ENCODE measurements around the gene TRAP1. TPM values are rescaled to one million over a fixed set of nuclear protein-coding genes. Genes with fewer than 3 reads are reported as not detected.

TRAP1 gene
- total RNA-seq, 1 experiment from 2014 or later, result 416 TPM

DNA sequence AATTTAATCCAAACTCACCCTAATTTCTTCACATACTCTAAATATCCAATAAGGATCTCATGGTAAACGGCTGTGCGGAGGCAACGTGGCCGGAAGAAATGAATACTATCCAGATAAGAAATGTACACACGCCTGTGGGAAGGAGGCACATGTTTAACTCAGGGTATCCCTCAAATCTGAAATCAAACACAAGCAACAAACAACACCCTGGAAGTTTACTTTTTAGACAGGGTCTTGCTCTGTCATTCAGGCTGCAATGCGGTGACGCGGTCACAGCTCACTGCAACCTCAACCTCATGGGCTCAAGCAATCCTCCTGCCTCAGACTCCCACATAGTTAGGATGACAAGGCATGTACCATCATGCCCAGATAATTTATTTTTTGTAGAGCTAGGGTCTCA, 21.2 kb upstream of the TRAP1 start:
- POLR2A ChIA-PET, result no interaction called here
- Histone ChIP-seq H3K9me3 (ENCODE audit: control insufficient read depth in 1 of 2, insufficient read depth in 1 of 2, low read depth in 1 of 2, low read length in 2 of 2) (no peaks in the 10 kb centered on the region), H3K4me1 (ENCODE audit: control insufficient read depth in 1 of 2, insufficient read depth in 2 of 2, low read length in 2 of 2) (no peaks in the 10 kb centered on the region), H2AFZ (ENCODE audit: low read depth, low read length, poor library complexity, severe bottlenecking) (no peak overlapping the region), H3K4me2 (ENCODE audit: low read length) (no peak overlapping the region), H3K4me3 (replicated peaks in 1 of 2; ENCODE audit: low read depth in 1 of 2, low read length in 2 of 2) (no peak overlapping the region), H3K27ac (ENCODE audit: low read depth, low read length) (no peak overlapping the region), H4K20me1 (ENCODE audit: insufficient read depth) (no peaks in the 10 kb centered on the region), H3K79me2 (ENCODE audit: insufficient read depth, low read length) (no peaks in the 10 kb centered on the region), H3K36me3 (ENCODE audit: control insufficient read depth in 1 of 2, insufficient read depth in 2 of 2, low read length in 2 of 2) (peaks cover 29 to 35% of the 10 kb centered on the region in 2 experiments; a peak in 3 of 4 replicates), H3K9me2 (ENCODE audit: insufficient read depth) (no peaks in the 10 kb centered on the region), H3K9ac (ENCODE audit: low read length) (no peak overlapping the region), H3K27me3 (ENCODE audit: insufficient read depth, low read length) (no peaks in the 10 kb centered on the region)
- TF ChIP-seq SP1 (IDR thresholded peaks at IDR 0.05; ENCODE audit: low read depth), result no peak
- TF ChIP-seq ELF1 (IDR thresholded peaks at IDR 0.05; ENCODE audit: borderline replicate concordance, low read depth), result no peak
- no peak for TF ChIP-seq CEBPB (IDR thresholded peaks at IDR 0.05; ENCODE audit: low read depth)
- no peak for TF ChIP-seq EZH2phosphoT487 (IDR thresholded peaks at IDR 0.05; ENCODE audit: borderline replicate concordance)
- TF ChIP-seq MAX (IDR thresholded peaks at IDR 0.05), result no peak
- no peak for TF ChIP-seq FOSL1 (IDR thresholded peaks at IDR 0.05; ENCODE audit: low read depth)
- no peak for TF ChIP-seq CBX3 (IDR thresholded peaks at IDR 0.05; ENCODE audit: low read depth)
- TF ChIP-seq SIN3A (IDR thresholded peaks at IDR 0.05; ENCODE audit: low read depth), result no peak
- ATAC-seq (no peak), DNase-seq (ENCODE audit: low read depth, low spot score) (no peak)
- intact Hi-C loops (cut with micrococcal nuclease), result no loop called here
- BruUV-seq (replicated peaks), result no TSS peak
- RAD21 ChIA-PET (ENCODE audit: low non-redundant PET in 1 of 2, low total read pairs in 2 of 2, uncharacterized antibody in 2 of 2, unreplicated experiment in 2 of 2), result no interaction called here
- CTCF ChIA-PET, result no interaction called here

- ChIA-PET POLR2A (no interaction called here), CTCF (no interaction called here), RAD21 (ENCODE audit: low non-redundant PET in 1 of 2, low total read pairs in 2 of 2, uncharacterized antibody in 2 of 2, unreplicated experiment in 2 of 2) (no interaction called here)
- Histone ChIP-seq H3K36me3 (ENCODE audit: control insufficient read depth in 1 of 2, insufficient read depth in 2 of 2, low read length in 2 of 2) (peaks cover 28 to 35% of the 10 kb centered on the region in 2 experiments; a peak in 3 of 4 replicates), H3K9ac (ENCODE audit: low read length) (no peak overlapping the region), H3K27ac (ENCODE audit: low read depth, low read length) (no peak overlapping the region), H3K4me3 (replicated peaks in 1 of 2; ENCODE audit: low read depth in 1 of 2, low read length in 2 of 2) (no peak overlapping the region), H4K20me1 (ENCODE audit: insufficient read depth) (no peaks in the 10 kb centered on the region), H3K27me3 (ENCODE audit: insufficient read depth, low read length) (no peaks in the 10 kb centered on the region), H3K9me3 (ENCODE audit: control insufficient read depth in 1 of 2, insufficient read depth in 1 of 2, low read depth in 1 of 2, low read length in 2 of 2) (no peaks in the 10 kb centered on the region), H3K4me2 (ENCODE audit: low read length) (no peak overlapping the region), H3K9me2 (ENCODE audit: insufficient read depth) (no peaks in the 10 kb centered on the region), H3K4me1 (ENCODE audit: control insufficient read depth in 1 of 2, insufficient read depth in 2 of 2, low read length in 2 of 2) (no peaks in the 10 kb centered on the region), H3K79me2 (ENCODE audit: insufficient read depth, low read length) (no peaks in the 10 kb centered on the region), H2AFZ (ENCODE audit: low read depth, low read length, poor library complexity, severe bottlenecking) (no peak overlapping the region)
- no TSS peak for BruUV-seq (replicated peaks)
- intact Hi-C loops (cut with micrococcal nuclease), result no loop called here
- ATAC-seq, result no peak
- DNase-seq (ENCODE audit: low read depth, low spot score), result no peak
- TF ChIP-seq, protein P1, sequence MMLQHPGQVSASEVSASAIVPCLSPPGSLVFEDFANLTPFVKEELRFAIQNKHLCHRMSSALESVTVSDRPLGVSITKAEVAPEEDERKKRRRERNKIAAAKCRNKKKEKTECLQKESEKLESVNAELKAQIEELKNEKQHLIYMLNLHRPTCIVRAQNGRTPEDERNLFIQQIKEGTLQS (IDR thresholded peaks at IDR 0.05), result no peak
- no peak for TF ChIP-seq CEBPB (IDR thresholded peaks at IDR 0.05; ENCODE audit: low read depth)
- TF ChIP-seq, protein P2, sequence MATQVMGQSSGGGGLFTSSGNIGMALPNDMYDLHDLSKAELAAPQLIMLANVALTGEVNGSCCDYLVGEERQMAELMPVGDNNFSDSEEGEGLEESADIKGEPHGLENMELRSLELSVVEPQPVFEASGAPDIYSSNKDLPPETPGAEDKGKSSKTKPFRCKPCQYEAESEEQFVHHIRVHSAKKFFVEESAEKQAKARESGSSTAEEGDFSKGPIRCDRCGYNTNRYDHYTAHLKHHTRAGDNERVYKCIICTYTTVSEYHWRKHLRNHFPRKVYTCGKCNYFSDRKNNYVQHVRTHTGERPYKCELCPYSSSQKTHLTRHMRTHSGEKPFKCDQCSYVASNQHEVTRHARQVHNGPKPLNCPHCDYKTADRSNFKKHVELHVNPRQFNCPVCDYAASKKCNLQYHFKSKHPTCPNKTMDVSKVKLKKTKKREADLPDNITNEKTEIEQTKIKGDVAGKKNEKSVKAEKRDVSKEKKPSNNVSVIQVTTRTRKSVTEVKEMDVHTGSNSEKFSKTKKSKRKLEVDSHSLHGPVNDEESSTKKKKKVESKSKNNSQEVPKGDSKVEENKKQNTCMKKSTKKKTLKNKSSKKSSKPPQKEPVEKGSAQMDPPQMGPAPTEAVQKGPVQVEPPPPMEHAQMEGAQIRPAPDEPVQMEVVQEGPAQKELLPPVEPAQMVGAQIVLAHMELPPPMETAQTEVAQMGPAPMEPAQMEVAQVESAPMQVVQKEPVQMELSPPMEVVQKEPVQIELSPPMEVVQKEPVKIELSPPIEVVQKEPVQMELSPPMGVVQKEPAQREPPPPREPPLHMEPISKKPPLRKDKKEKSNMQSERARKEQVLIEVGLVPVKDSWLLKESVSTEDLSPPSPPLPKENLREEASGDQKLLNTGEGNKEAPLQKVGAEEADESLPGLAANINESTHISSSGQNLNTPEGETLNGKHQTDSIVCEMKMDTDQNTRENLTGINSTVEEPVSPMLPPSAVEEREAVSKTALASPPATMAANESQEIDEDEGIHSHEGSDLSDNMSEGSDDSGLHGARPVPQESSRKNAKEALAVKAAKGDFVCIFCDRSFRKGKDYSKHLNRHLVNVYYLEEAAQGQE (IDR thresholded peaks at IDR 0.05; ENCODE audit: low read depth), result no peak
- TF ChIP-seq ELF1 (IDR thresholded peaks at IDR 0.05; ENCODE audit: borderline replicate concordance, low read depth), result no peak
- TF ChIP-seq CBX3 (IDR thresholded peaks at IDR 0.05; ENCODE audit: low read depth), result no peak
- no peak for TF ChIP-seq YY1 (IDR thresholded peaks at IDR 0.05; ENCODE audit: extremely low read depth, insufficient replicate concordance, low read depth, low read length)
- TF ChIP-seq RAD21 (IDR thresholded peaks at IDR 0.05; ENCODE audit: low read depth), result no peak
- TF ChIP-seq TCF7L2 (IDR thresholded peaks at IDR 0.05; ENCODE audit: borderline replicate concordance, extremely low read depth, insufficient read depth, insufficient read length), result no peak
- no peak for TF ChIP-seq JUND (IDR thresholded peaks at IDR 0.05)
- TF ChIP-seq ZFX (IDR thresholded peaks at IDR 0.05), result no peak
- TF ChIP-seq SP1 (IDR thresholded peaks at IDR 0.05; ENCODE audit: low read depth), result no peak
- no peak for TF ChIP-seq POLR2AphosphoS5 (IDR thresholded peaks at IDR 0.05; ENCODE audit: low read depth, low read length)
- TF ChIP-seq MAX (IDR thresholded peaks at IDR 0.05), result no peak
- TF ChIP-seq EZH2phosphoT487 (IDR thresholded peaks at IDR 0.05; ENCODE audit: borderline replicate concordance), result no peak
- no peak for TF ChIP-seq EGR1 (IDR thresholded peaks at IDR 0.05; ENCODE audit: low read depth)
- TF ChIP-seq EZH2 (IDR thresholded peaks at IDR 0.05), result no peak
These were observed 20.8 kb upstream of the TRAP1 start for GRCh38 chr16:3738128-3738527.
